A673 (cell line): ENCODE measurements around the gene AFF1. TPM values are rescaled to one million over a fixed set of nuclear protein-coding genes. Genes with fewer than 3 reads are reported as not detected.

ENCODE experiments used
- BruUV-seq: library from RNA; stranded (reverse); fragments of 400-500 nt; replicated peaks from 2 replicates; lab custom pipeline; 2021; lab: Mats Ljungman, UMichigan
- CTCF ChIA-PET: fragments of 300-600 bp; sonication (Branson Sonifier 250); formaldehyde crosslinking; loops from one replicate; lab custom pipeline; 2022; ENCODE audit warnings: antibody characterized with exemption; lab: Charles Lee
- POLR2A ChIA-PET: fragments of 300-600 bp; sonication (Branson Sonifier 250); formaldehyde crosslinking; loops from one replicate; lab custom pipeline; 2022; ENCODE audit warnings: antibody characterized with exemption; ENCODE audit not compliant: low non-redundant PET; lab: Charles Lee
- DNase-seq: peaks from one replicate; pipeline ENCODE4 v3.0.0-alpha.2; 2015; ENCODE audit warnings: low spot score
- H3K27ac ChIP-seq: fragments of 200-600 bp; sonication (generic); 2 replicates; pipeline ENCODE4 v1.5.1; 2016; ENCODE audit warnings: mixed run types, low read depth, mild to moderate bottlenecking, mixed read lengths, antibody characterized with exemption, low read length; ENCODE audit not compliant: poor library complexity, severe bottlenecking
- H3K27me3 ChIP-seq: fragments of 200-600 bp; sonication (generic); replicated peaks from 2 replicates; pipeline ENCODE4 v1.6.1; 2017; ENCODE audit warnings: mixed run types, low read depth, mild to moderate bottlenecking, mixed read lengths, antibody characterized with exemption, low read length; ENCODE audit not compliant: insufficient read depth, poor library complexity
- H3K36me3 ChIP-seq: fragments of 200-600 bp; sonication (generic); 2 replicates; pipeline ENCODE4 v1.6.1; 2016; ENCODE audit warnings: mixed run types, mild to moderate bottlenecking, mixed read lengths, antibody characterized with exemption, low read length; ENCODE audit not compliant: insufficient read depth, poor library complexity, severe bottlenecking
- H3K4me1 ChIP-seq: fragments of 200-600 bp; sonication (generic); 2 replicates; pipeline ENCODE4 v1.6.1; 2017; ENCODE audit warnings: mixed run types, mild to moderate bottlenecking, mixed read lengths, antibody characterized with exemption, low read length; ENCODE audit not compliant: insufficient read depth, poor library complexity, severe bottlenecking
- H3K4me3 ChIP-seq: fragments of 200-600 bp; sonication (generic); 2 replicates; pipeline ENCODE4 v1.5.1; 2016; ENCODE audit warnings: low read depth, mixed run types, mild to moderate bottlenecking, mixed read lengths, low read length; ENCODE audit not compliant: poor library complexity, severe bottlenecking
- H3K9me3 ChIP-seq: fragments of 200-600 bp; sonication (generic); 2 replicates; pipeline ENCODE4 v1.6.1; 2016; ENCODE audit warnings: mixed run types, low read depth, mild to moderate bottlenecking, mixed read lengths, antibody characterized with exemption, low read length; ENCODE audit not compliant: poor library complexity, severe bottlenecking
- CTCF ChIP-seq: fragments of 300-800, 200-600 bp; sonication (generic); conservative IDR thresholded peaks from 2 replicates; pipeline ENCODE4 v1.5.1; 2017; ENCODE audit warnings: low read depth, mild to moderate bottlenecking, antibody characterized with exemption, low read length, moderate library complexity, mixed read lengths
- EZH2 ChIP-seq: fragments of 200-600 bp; sonication (generic); IDR thresholded peaks from 2 replicates; pipeline ENCODE4 v1.6.1; 2017; ENCODE audit warnings: borderline replicate concordance, low read depth, mild to moderate bottlenecking, mixed read lengths, antibody characterized with exemption, low read length; ENCODE audit not compliant: poor library complexity, severe bottlenecking
- intact Hi-C: fragments of 100-400 bp; cut with micrococcal nuclease; formaldehyde crosslinking; loops from one replicate; pipeline ENCODE4 v1.10.0; 2022; ENCODE audit not compliant: unreplicated experiment
- total RNA-seq: library from RNA; stranded (reverse); gene quantifications from 2 replicates; pipeline ENCODE4 v1.2.3, GENCODE V29; 2021

Gene AFF1
- total RNA-seq, 1 experiment from 2014 or later: 60.1 TPM

GRCh38 chr4:87047281-87047798 lies 112.5 kb downstream of the AFF1 start:
- H3K9me3 ChIP-seq: no peaks in the 10 kb centered on the region
- no peaks in the 10 kb centered on the region for H3K27me3 ChIP-seq
- DNase-seq: no peak
- H3K36me3 ChIP-seq: peaks cover 11% of the 10 kb centered on the region
- BruUV-seq: no TSS peak
- no peak for TF ChIP-seq EZH2
- no peak for TF ChIP-seq CTCF
- no peak overlapping the region for H3K4me3 ChIP-seq
- intact Hi-C loops: no loop called here
- no peak overlapping the region for H3K27ac ChIP-seq
- peaks cover 27% of the 10 kb centered on the region for H3K4me1 ChIP-seq
- POLR2A ChIA-PET: no interaction called here
- CTCF ChIA-PET: no interaction called here

DNA sequence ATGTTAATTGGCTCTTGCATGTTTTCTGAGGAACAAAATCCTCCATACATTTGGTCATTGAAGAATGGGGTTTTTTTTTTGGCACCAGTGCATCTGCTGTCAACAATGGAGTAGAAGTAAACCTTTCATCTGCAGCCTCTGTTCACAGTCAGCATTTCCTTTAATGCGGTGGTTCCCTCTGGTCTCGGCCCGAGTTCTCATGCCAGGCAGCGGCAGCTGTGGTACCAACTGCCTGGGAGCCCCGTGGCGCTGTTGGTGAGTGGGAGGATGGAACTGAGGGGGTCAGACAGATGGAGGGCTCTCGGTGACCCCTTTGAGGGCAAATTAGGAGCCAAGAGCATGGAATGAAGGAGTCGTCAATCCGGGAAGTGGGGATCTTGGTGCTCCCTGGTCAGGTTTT lies 114.7 kb downstream of the AFF1 start:
- Histone ChIP-seq H3K4me3 (no peak overlapping the region), H3K9me3 (no peaks in the 10 kb centered on the region), H3K4me1 (peaks cover 13% of the 10 kb centered on the region), H3K27me3 (no peaks in the 10 kb centered on the region), H3K27ac (no peak overlapping the region), H3K36me3 (peaks cover 11% of the 10 kb centered on the region)
- POLR2A ChIA-PET: no interaction called here
- intact Hi-C loops: no loop called here
- no peak for TF ChIP-seq CTCF
- no peak for TF ChIP-seq EZH2
- CTCF ChIA-PET: no interaction called here
- no TSS peak for BruUV-seq
- DNase-seq: no peak

DNA sequence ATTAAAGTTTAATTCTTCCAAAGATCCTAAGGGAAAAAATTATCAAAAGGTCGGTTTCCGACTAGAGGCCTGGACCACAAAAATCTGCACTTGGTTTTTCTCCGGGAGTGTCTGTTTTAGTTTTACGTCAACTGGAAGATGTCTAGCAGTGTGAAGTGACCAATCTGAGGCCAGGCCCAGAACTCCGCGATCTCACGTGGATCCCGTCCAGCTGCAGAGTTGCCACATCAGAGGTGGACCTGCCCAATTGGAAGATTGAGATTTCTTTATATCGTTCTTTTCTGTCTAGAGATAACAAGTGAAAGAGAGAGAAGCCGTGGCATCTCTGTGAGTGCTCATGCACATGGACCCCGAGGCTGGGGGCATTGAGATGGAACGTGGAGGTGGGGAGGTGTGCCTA lies 115.8 kb downstream of the AFF1 start:
- Histone ChIP-seq H3K27me3 (no peaks in the 10 kb centered on the region), H3K27ac (no peak overlapping the region), H3K9me3 (no peaks in the 10 kb centered on the region), H3K4me3 (no peak overlapping the region), H3K36me3 (peaks cover 11% of the 10 kb centered on the region), H3K4me1 (peaks cover 14% of the 10 kb centered on the region)
- DNase-seq: no peak
- POLR2A ChIA-PET: no interaction called here
- no peak for TF ChIP-seq EZH2
- no peak for TF ChIP-seq CTCF
- CTCF ChIA-PET: no interaction called here
- no TSS peak for BruUV-seq
- intact Hi-C loops: no loop called here
